ENCODE results near the gene FRG2C.
"Not testable (repeated sequence)": the region's sequence is repeated elsewhere in the genome, so short reads cannot be mapped to it uniquely, and the experiment has no call there.

The FRG2C gene

DNA sequence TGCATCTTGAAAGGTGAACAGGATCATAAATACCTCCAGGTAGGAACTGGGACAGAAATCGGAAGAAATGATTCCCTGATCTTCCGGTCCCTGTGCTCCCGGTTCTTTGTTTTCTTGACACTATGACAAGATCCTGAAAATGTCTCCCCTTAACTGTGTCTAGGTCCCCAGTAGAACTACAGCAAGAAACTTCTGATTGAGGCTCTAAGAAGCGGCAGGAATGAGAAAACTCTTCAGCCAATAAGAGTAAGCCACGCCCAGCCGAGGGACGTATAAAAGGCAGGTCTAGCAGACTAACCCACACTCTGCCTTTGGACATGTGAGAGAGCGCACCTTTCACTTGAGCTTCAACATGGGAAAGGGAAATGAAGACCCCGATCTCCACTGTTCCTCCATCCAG is at the start of gene FRG2C:
Gene FRG2C (plus strand): TSS at position 301 of the 400 bp plus-strand sequence. CDS start 52 bp downstream, at position 353.
- DNase-seq (ENCODE audit: low spot score): not testable (repeated sequence)

DNA sequence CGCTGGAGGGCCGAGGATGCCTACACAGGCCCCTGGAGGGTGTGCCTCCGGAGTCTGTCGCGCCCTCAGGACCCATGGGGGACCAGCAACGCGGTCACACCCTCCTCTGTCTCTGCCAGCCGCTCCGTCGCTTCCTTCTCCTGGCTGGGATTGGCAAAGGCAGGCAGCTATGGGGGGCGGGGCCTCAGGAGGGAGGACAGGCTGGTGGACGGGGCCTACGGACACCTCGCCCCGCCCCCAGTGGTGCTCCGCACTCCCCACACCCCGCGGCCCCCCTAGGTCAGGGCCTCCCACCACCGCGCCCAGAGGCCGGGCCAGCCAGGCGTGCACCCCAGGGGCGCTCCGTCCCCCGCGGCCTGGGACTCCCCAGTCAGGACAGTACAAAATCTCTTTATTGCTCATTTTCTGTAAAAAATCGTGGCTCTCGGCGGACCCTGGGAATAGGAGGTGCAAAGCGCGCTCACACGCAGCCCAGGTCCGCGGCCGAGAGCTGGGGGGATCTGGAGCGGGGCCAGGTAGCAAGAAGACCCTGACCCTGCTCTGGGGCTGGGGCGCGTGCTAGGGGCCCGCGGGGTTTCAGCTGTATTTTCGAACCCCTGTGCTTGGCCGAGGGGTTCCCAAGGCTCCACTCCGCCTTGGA is 45.3 kb upstream of the FRG2C start:
- not testable (repeated sequence) for DNase-seq (ENCODE audit: low spot score)

DNA sequence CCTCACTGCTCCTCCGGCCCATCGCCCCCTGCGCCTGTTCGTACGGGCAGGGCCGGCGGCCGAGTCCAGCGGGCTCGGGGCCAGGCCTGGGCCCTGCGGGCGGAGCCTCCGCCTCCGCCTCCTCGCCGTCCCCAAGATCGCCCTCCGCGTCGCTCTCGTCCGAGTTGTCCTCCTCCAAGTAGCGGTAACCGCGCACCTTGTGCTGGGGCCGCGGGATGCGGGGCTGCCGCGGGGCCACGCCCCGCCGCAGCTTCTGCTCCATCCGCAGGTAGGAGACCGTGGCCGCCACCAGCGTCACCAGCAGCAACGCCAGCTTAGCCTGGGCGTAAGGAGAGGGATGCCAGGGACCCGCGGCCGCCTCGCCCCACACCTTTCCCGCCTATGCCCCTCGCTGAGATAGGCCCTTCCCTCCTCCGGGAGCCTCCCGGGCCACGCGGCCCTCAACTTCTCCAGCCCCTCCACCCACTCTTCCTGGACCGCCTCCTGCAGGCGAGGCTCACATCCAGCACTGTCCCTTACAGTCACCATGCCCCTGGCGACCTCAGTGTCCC is 44.6 kb upstream of the FRG2C start:
- not testable (repeated sequence) for DNase-seq (ENCODE audit: low spot score)

DNA sequence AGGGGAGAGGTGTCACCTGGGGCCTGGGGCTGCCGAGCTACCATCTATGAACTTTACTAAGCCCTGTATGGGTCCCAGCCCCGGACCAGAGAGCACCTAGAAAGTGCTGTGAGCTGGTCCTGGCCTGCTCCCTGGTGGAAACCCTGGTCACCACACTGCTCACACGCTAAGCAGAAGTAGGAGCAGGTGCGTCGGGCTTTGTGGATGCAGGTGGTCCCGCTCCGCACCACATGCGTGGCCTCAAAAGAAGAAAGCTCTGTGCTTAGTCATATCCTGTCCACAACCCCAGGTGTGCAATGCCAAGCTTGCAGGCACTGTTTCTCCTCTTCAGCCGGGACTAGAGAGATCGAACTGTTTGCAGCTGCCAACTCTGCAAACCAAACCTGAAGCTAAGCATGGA is 42.4 kb upstream of the FRG2C start:
- DNase-seq (ENCODE audit: low spot score): not testable (repeated sequence)

DNA sequence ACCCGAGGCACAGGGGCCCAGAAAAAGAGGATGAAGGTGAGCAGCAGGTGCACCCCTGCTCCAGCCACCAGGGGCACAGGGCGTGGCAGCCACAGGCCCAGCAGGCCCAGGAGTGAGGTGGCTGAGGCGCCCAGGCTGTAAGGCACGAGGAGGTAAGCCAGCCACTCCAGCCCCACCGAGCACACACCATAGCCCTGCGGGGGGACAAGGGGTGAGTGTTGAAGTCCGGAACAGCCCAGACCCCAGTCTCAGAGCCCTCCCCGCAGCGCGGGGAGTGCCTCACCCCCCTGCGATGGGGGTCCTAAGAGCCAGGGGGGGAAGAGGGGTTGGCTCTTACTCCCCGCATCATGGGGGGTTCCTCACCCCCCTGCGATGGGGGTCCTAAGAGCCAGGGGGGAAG is 40.5 kb upstream of the FRG2C start:
- DNase-seq (ENCODE audit: low spot score): not testable (repeated sequence)

DNA sequence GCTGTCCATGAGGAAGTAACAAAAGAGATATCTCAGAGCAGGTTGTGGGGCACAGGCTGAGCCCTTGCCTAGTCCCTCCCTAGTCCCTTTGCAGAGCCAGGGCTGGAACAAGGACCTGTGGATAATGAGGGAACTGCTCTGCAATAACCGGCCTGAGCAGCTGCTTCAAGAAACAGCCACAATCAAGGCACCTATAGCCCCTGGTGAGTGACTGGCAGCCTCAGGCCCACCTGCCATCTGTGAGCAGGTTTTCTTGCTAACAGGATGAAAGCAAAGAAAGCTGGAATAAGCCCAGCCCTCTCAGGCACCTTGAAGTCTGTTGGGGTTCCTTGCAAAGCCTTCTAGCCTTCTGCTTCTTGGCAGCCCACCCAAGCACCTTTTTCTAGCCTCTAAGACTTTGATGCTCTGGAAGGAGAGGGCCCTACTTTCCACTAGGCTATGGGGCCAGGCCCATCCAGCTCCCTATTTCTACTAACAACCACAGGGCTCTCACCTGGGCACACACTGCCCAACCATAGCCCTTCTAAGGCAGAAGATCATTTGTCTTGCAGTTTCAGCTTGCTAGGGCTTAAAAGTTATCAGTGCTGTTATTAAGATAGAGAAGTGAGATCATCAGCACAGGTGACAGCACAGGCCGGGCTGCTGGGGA is 33.1 kb upstream of the FRG2C start:
- DNase-seq (ENCODE audit: low spot score): not testable (repeated sequence)

DNA sequence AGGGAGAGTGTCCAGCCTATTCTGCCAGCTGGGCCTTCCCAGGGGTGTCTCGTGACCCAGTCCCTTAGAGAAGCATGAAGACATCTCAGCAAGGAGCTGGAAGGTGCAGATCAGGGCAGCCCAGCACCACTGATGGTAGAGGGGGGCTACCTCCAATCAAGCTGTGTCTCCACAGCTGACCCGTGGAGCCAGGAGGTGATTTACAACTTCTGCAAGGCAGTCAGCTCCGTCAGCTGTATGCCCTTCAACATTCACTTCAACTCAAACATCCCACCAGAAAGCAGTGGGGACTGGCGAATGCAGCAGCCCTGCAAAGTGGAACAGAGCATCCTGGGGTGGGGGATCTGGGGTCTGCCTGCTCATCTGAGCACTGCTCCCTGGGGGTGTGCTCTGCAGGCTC is 32.6 kb upstream of the FRG2C start:
- no peak for DNase-seq (ENCODE audit: low spot score)

DNA sequence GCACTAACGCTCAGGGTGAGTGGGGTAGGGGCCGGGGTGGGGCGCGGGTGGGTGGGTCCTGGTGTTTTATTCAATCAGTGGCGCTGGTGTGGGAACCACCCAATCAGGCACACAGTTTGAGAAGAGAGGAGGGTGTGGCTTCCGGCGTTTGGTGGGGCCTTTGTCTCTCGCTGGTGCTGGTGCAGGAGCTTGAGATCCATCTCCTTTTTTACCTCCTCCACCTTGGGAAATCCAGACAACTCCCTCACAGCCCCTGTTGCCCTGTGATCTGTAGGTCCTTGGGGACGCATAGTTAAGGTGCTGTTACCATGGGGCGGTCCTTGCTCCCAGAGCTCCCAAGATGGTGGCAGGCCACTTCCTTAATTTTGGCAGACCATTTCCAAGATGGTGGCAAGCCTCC is 25.2 kb upstream of the FRG2C start:
- DNase-seq (ENCODE audit: low spot score): not testable (repeated sequence)

DNA sequence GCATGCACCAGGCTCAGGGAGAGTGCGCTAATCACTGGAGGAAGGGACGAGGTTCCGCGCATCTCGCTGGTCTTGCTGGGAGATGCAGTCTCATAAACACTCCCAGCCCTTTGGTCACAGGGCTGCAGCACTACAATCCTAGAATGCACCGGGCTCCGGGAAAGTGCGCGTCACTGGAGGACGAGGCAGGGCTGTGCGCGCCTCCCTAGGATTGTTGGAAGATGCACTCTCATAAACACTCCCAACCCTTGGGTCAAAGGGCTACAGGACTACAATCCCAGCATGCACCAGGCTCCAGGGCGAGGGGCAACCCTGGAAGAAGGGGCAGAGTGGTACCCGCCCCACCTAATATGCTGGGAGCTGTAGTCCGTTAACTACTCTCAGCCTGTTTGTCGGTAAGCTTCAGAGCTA is 23.0 kb upstream of the FRG2C start:
- DNase-seq (ENCODE audit: low spot score): not testable (repeated sequence)

DNA sequence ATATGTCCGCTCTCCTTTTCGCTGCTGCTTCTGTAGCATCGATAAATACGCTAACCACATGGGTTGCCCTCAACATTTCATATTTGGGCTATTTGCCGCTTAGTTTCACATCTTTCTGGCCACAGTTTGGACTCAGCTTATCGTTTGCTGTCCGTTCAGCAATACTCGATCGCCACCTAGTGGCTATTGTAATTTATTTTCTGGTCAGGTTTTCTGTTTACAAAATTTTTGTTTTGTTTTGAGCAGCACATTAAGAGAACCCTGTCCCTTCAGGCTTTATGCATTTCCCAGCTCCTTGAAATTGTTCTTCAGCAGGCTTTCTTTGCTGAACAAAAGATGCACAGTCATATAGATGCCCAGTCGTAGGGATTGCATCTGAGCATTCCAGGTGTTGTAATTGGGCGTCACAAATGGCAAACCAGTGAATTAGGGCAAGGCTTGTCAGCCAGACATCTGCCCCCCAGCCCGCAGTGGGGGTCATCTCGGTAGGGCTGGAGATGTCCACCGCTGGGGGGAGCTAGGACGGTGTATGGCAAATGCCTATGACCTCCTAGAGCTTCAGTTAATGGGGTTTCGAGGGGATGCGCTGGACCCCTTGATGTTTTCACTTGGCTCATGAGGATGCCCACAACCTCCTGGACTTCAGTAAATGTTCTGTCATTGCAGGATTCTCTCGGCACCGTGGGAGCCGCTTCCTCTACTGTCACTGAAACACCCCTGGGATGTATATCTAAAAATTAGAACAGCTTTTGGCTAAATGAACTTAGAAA is 20.9 kb upstream of the FRG2C start:
- peak; percentile 2 for DNase-seq (ENCODE audit: low spot score)

DNA sequence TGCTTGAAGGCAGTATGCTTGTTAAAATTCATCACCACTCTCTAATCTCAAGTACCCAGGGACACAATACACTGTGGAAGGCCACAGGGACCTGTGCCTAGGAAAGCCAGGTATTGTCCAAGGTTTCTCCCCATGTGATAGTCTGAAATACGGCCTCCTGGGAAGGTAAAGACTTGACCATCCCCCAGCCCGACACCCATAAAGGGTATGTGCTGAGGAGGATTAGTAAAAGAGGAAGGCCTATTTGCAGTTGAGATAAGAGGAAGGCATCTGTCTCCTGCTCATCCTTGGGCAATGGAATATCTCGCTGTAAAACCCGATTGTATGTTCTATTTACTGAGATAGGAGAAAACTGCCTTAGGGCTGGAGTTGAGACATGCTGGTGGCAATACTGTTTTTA is 18.6 kb upstream of the FRG2C start:
- DNase-seq (ENCODE audit: low spot score): not testable (repeated sequence)

DNA sequence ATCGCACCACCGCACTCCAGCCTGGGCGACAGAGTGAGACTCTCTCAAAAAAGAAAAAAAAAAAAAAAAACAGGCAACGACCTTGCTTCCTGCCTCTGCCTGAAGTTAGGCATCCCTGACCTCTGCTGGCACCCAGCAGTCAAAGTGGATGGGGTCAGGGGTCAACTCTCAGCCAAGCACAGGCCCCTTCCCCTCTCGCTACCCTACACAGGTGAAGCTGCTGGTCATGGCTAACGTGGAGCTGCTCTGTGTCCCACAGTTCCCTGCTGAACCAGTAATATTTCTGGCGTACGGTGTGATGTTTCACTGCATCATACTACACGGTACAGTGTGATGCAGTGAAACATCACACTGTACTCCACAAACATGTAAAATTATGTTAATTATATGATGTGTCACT is 13.9 kb upstream of the FRG2C start:
- DNase-seq (ENCODE audit: low spot score): no peak

DNA sequence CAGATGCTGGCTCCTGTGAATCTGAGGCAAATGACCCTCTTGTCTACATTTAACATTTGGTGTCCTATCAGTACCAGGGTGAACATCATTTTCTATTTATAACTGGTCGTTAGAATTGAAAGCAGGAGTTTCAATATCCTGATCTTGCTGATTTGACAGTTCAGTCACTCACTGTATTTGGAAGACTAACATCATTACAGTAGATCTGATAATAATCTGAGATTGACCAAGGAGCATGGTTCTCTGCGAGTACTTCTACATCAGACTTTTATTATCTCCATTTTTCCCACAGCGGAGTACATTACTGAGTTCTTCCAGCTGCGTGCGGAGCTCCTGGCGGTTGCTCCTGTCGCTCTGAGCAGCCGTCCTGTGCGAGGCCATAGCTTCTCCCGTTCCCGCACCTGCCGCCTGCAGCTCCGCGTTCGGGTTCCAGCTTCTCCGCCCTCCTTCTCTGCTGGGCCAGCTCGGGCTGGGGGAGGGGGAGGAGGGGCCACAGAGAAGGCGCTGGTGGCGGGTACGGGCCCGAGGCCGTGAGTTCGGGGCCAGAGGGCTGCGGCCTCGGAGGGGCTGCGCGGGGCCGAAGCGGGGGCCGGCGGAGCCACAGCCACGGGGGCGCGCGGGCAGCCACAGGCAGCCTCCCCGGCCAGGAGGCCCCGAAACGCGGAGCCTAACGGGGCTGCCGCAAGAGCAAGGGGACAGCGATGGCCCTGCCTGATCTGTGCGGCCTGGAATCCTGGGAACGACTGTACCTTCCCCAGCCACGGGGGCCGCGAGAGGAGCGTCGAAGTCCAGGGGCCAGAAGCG is 8.8 kb upstream of the FRG2C start:
- not testable (repeated sequence) for DNase-seq (ENCODE audit: low spot score)

DNA sequence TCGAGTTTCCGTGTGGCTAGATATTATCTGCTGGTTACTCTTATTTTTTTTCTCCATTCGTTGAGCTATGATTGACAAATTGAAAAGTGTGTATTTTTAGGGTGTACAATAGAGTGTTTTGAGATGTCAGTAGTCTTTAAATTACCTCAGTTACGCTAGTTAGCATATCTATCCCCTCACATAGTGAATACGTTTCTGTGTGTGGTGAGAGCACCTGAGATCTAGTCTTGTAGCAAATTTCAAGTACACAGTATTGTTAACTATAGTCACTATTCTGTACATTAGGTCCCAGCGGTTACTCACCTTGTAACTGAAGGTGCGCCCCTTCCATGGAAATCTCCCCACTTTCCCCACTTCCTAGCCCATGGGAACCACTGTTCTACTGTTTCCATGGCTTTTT is 8.2 kb upstream of the FRG2C start:
- DNase-seq (ENCODE audit: low spot score): not testable (repeated sequence)

DNA sequence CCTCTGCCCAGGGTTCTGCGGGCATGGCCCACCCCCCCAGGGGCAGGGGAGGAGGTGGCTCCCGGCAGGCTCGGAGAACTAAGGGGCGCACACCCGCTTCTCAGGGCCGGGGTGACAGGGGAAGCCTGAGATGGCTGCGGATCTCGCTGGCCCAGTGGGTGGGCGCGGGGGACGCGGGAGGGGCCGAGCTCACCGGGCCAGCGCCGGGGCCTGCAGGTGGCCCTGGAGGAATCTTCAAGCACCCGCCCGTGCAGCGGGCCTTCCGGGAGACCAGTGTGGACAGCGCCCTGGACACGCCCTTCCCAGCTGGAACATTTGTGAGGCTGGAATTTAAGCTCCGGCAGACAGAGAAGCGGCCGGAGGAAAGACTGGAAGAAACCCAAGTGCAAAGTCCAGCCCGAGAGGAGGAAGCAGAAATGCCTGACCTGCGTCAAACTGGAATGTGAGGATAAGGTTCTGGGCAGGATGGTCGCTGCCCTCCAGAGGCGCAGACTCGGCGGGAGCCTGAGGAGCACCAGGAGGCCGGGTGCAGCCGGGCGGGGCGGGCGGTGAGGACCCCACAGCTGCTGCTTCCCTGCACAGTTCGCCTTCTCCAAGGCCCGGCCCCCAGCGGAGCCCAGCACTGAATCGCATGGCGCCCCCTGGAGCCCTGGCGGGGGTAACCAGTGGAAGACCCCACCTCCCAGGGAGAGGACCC is 5.6 kb upstream of the FRG2C start:
- not testable (repeated sequence) for DNase-seq (ENCODE audit: low spot score)

DNA sequence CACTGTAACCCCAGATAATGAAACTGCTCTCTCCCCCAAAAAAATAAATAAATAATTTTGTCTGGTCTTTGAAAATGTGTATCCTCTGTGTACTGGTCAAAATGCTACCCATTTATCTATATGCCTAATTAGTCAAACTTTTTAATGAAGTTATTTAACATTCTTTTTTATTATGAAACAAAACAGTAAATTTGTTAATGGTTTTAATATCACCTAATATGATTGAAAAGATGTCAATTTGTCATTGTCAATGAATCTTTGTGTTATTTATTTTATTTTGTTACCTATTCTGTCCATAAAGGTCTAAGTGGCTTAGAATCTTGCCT is 5.1 kb upstream of the FRG2C start:
- not testable (repeated sequence) for DNase-seq (ENCODE audit: low spot score)

DNA sequence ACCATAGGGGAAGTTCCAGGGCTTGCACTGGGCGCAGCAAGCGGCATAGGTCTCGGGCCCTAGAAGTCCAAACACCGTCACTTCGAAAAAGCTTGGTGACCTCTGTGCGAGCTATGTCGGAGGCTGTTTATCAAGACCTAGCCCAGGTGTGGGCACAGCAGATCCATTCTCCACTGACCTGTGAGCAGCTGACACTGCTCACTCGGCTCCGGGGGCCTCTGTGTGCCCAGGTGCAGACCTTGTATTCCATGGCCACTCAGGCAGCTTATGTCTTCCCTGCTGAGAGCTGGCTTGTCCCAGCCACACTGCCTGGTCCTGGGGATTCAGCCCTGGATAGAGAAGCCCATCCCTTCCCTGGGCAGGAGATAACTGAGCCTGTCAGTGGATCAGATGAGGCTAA is 1.5 kb downstream of the FRG2C start:
- not testable (repeated sequence) for DNase-seq (ENCODE audit: low spot score)

DNA sequence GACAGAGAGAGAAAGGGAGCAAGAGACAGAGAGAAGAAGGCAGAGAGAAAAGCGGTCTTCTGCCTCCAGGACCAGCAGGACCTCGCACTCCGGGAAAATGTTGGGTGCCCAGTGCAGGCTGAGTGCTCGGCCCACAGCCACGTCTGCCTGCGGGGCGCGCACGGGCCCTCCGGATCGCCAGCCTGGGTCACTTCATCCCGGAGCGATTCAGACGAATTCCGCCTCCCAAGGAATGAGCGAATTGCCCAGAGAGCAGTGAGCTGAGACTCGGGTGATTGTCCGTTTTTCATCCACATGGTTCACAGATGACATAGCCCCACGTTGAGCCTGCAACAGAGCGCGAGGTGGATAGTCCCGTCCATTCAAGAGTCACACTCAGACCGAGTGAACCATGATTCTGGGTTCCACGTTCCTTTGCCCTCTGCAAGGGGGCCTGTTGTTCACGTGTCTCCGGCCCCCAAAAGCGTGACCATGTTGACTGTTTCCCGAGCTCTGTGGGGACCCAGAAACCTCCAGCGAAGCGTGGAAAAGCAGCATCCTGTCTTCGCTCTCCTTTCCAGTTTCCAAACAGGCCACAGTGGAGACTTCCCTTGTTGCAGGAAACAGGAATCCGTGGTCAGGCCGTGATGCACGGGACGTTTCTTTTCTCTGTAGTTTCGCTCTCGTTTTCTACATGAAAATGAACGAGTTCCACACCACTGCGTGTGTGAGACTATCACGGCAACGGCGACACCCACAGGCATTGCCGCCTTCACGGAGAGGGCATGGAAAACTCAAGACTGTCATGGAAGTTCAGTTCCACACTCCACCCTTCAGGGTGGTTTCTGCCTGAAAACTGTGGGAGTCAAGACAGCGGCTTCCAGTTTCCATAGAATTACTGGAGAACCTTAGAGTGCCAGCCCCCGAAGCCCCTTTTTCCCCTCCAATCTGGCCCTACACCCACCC is 3.9 kb downstream of the FRG2C start:
- not testable (repeated sequence) for DNase-seq (ENCODE audit: low spot score)

DNA sequence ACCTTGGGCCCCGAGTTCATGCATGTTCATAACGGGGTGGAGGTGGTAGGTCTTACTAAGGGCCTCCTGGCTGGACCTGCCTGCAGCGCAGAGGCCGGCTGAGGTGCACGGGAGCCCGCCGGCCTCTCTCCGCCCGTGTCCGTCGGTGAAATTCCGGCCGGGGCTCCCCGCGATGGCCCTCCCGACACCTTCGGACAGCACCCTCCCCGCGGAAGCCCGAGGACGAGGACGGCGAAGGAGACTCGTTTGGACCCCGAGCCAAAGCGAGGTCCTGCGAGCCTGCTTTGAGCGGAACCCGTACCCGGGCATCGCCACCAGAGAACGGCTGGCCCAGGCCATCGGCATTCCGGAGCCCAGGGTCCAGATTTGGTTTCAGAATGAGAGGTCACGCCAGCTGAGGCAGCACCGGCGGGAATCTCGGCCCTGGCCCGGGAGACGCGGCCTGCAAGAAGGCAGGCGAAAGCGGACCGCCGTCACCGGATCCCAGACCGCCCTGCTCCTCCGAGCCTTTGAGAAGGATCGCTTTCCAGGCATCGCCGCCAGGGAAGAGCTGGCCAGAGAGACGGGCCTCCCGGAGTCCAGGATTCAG is 4.7 kb downstream of the FRG2C start:
- DNase-seq (ENCODE audit: low spot score): not testable (repeated sequence)

All from LoVo (cell line).